GM12878 (cell line): ENCODE measurements around the gene F2.

Experiments used
- EP300 ChIP-seq, 2 experiments: fragments of 150-350 bp in 1 of 2; IDR thresholded peaks; 2 replicates each; pipeline ENCODE4 v1.6.1; 2011 to 2012; ENCODE audit warnings: low read depth in 2 of 2, low read length in 2 of 2, borderline replicate concordance in 1 of 2, improper control_type of control experiment in 1 of 2, inconsistent platforms in 1 of 2; ENCODE audit not compliant: control insufficient read depth in 1 of 2
- HDAC6 ChIP-seq: fragments of 200-600 bp; sonication (generic); IDR thresholded peaks from one replicate; pipeline ENCODE4 v1.8.0; 2017; ENCODE audit warnings: antibody characterized with exemption; ENCODE audit not compliant: unreplicated experiment
- TF ChIP-seq, protein P1 (sequence below), 3 experiments: IDR thresholded peaks in 2 of 3; conservative IDR thresholded peaks in 1 of 3; 2 replicates each; pipeline ENCODE4 v1.5.1; 2011; ENCODE audit warnings: low read depth in 3 of 3, low read length in 3 of 3, mild to moderate bottlenecking in 3 of 3, control low read depth in 2 of 3, moderate library complexity in 2 of 3, inconsistent platforms in 1 of 3, mixed read lengths in 1 of 3; ENCODE audit not compliant: control insufficient read depth in 2 of 3, insufficient read depth in 1 of 3; ENCODE audit errors: extremely low read depth in 1 of 3

DNA sequence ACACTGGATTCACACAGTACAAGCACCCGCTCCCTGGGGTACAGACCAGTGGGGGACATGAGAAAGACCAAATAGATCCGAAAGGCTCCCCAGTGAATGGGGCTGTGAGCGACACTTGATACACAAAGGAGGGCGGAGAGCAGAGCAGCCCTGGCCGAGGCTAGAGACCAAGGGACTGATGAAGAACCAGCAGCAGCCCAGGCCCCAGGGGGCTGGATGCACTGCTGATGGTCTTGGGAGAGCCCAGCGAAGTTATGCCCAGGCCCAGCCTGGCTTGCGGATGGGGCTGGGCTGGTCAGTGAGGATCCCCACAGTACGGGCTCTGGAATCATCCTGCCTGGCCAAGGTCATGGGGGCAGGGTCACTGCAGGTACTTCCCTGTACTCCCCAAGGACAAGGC lies 41.8 kb upstream of the F2 start:
- TF ChIP-seq, protein P1, sequence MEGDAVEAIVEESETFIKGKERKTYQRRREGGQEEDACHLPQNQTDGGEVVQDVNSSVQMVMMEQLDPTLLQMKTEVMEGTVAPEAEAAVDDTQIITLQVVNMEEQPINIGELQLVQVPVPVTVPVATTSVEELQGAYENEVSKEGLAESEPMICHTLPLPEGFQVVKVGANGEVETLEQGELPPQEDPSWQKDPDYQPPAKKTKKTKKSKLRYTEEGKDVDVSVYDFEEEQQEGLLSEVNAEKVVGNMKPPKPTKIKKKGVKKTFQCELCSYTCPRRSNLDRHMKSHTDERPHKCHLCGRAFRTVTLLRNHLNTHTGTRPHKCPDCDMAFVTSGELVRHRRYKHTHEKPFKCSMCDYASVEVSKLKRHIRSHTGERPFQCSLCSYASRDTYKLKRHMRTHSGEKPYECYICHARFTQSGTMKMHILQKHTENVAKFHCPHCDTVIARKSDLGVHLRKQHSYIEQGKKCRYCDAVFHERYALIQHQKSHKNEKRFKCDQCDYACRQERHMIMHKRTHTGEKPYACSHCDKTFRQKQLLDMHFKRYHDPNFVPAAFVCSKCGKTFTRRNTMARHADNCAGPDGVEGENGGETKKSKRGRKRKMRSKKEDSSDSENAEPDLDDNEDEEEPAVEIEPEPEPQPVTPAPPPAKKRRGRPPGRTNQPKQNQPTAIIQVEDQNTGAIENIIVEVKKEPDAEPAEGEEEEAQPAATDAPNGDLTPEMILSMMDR (IDR thresholded peaks at IDR 0.05 in 2 of 3, conservative IDR thresholded peaks at IDR 0.05 in 1 of 3; ENCODE audit: control insufficient read depth in 2 of 3, extremely low read depth in 1 of 3, insufficient read depth in 1 of 3, low read depth in 3 of 3, low read length in 3 of 3): no peak
- TF ChIP-seq HDAC6 (no peak), EP300 (IDR thresholded peaks at IDR 0.05; ENCODE audit: borderline replicate concordance in 1 of 2, control insufficient read depth in 1 of 2, low read depth in 2 of 2, low read length in 2 of 2) (no peak)
